ENCODE measurements around the gene PRR12.

PRR12 gene

GRCh38 chr19:49657493-49658138 is 66.6 kb downstream of the PRR12 start:
- Histone ChIP-seq H3K4me1 (ENCODE audit: insufficient read depth, low read length, severe bottlenecking) (no peaks in the 10 kb centered on the region), H2AFZ (ENCODE audit: low read length) (no peak overlapping the region), H3K79me2 (ENCODE audit: insufficient read depth, low read length) (no peaks in the 10 kb centered on the region), H3K27me3 (ENCODE audit: insufficient read depth, low read length) (no peaks in the 10 kb centered on the region), H3K9me3 (ENCODE audit: low read length) (no peaks in the 10 kb centered on the region), H3K4me3 (ENCODE audit: low read depth, low read length, poor library complexity, severe bottlenecking) (no peak overlapping the region), H4K20me1 (ENCODE audit: insufficient read depth, low read length) (no peaks in the 10 kb centered on the region), H3K27ac (ENCODE audit: low read depth, low read length, poor library complexity, severe bottlenecking) (no peak overlapping the region), H3F3A (ENCODE audit: insufficient read depth, low read length) (no peaks in the 10 kb centered on the region), H3K36me3 (ENCODE audit: insufficient read depth, low read length) (peaks cover 94% of the 10 kb centered on the region), H3K4me2 (ENCODE audit: low read length) (no peak overlapping the region), H3K9me2 (ENCODE audit: low read depth, low read length) (no peaks in the 10 kb centered on the region), H3K9ac (ENCODE audit: low read length) (no peak overlapping the region)
- TF ChIP-seq EZH2 (IDR thresholded peaks at IDR 0.05; ENCODE audit: borderline replicate concordance, low read length) (no peak), CTCF (IDR thresholded peaks at IDR 0.05; ENCODE audit: low read length) (no peak)

GRCh38 chr19:49658139-49658517 is 67.1 kb downstream of the PRR12 start:
- no peak for TF ChIP-seq EZH2 (IDR thresholded peaks at IDR 0.05; ENCODE audit: borderline replicate concordance, low read length)
- TF ChIP-seq CTCF (IDR thresholded peaks at IDR 0.05; ENCODE audit: low read length), result no peak
- no peaks in the 10 kb centered on the region for H3K4me1 ChIP-seq (ENCODE audit: insufficient read depth, low read length, severe bottlenecking)
- no peak overlapping the region for H3K4me3 ChIP-seq (ENCODE audit: low read depth, low read length, poor library complexity, severe bottlenecking)
- H3F3A ChIP-seq (ENCODE audit: insufficient read depth, low read length), result no peaks in the 10 kb centered on the region
- no peak overlapping the region for H3K27ac ChIP-seq (ENCODE audit: low read depth, low read length, poor library complexity, severe bottlenecking)
- H3K4me2 ChIP-seq (ENCODE audit: low read length), result no peak overlapping the region
- no peaks in the 10 kb centered on the region for H3K9me3 ChIP-seq (ENCODE audit: low read length)
- no peak overlapping the region for H3K9ac ChIP-seq (ENCODE audit: low read length)
- H3K27me3 ChIP-seq (ENCODE audit: insufficient read depth, low read length), result no peaks in the 10 kb centered on the region
- no peaks in the 10 kb centered on the region for H3K79me2 ChIP-seq (ENCODE audit: insufficient read depth, low read length)
- H4K20me1 ChIP-seq (ENCODE audit: insufficient read depth, low read length), result no peaks in the 10 kb centered on the region
- H3K36me3 ChIP-seq (ENCODE audit: insufficient read depth, low read length), result peaks cover 94% of the 10 kb centered on the region
- H3K9me2 ChIP-seq (ENCODE audit: low read depth, low read length), result no peaks in the 10 kb centered on the region
- no peak overlapping the region for H2AFZ ChIP-seq (ENCODE audit: low read length)

GRCh38 chr19:49658566-49659442 is 67.8 kb downstream of the PRR12 start:
- H3K9me2 ChIP-seq (ENCODE audit: low read depth, low read length), result no peaks in the 10 kb centered on the region
- no peaks in the 10 kb centered on the region for H3K27me3 ChIP-seq (ENCODE audit: insufficient read depth, low read length)
- no peaks in the 10 kb centered on the region for H3K9me3 ChIP-seq (ENCODE audit: low read length)
- peaks cover 4% of the 10 kb centered on the region for H3K4me1 ChIP-seq (ENCODE audit: insufficient read depth, low read length, severe bottlenecking)
- no peak overlapping the region for H3K4me3 ChIP-seq (ENCODE audit: low read depth, low read length, poor library complexity, severe bottlenecking)
- H3F3A ChIP-seq (ENCODE audit: insufficient read depth, low read length), result no peaks in the 10 kb centered on the region
- no peaks in the 10 kb centered on the region for H4K20me1 ChIP-seq (ENCODE audit: insufficient read depth, low read length)
- no peak overlapping the region for H2AFZ ChIP-seq (ENCODE audit: low read length)
- H3K79me2 ChIP-seq (ENCODE audit: insufficient read depth, low read length), result no peaks in the 10 kb centered on the region
- no peak overlapping the region for H3K4me2 ChIP-seq (ENCODE audit: low read length)
- no peak overlapping the region for H3K9ac ChIP-seq (ENCODE audit: low read length)
- TF ChIP-seq CTCF (IDR thresholded peaks at IDR 0.05; ENCODE audit: low read length) (no peak), EZH2 (IDR thresholded peaks at IDR 0.05; ENCODE audit: borderline replicate concordance, low read length) (no peak)
- peaks cover 90% of the 10 kb centered on the region for H3K36me3 ChIP-seq (ENCODE audit: insufficient read depth, low read length)
- H3K27ac ChIP-seq (ENCODE audit: low read depth, low read length, poor library complexity, severe bottlenecking), result no peak overlapping the region
